Neural cell (in vitro differentiated cells): ENCODE data around the gene MRPL42.

ENCODE experiments used
- CTCF ChIP-seq: fragments of 450-650 bp; IDR thresholded peaks from 2 replicates; pipeline ENCODE4 v1.5.1; 2014; ENCODE audit warnings: antibody characterized with exemption, mild to moderate bottlenecking, moderate library complexity; ENCODE audit not compliant: poor library complexity, severe bottlenecking
- TAF1 ChIP-seq: IDR thresholded peaks from 2 replicates; pipeline ENCODE4 v1.6.1; 2012; ENCODE audit warnings: low read depth

GRCh38 chr12:93426412-93426805, 40.9 kb upstream of the MRPL42 start:
- TF ChIP-seq CTCF (no peak), TAF1 (no peak)
